ENCODE results near the gene GASK1A. TPM values are rescaled to one million over a fixed set of nuclear protein-coding genes. Genes with fewer than 3 reads are reported as not detected.

Gene GASK1A
- total and polyA plus RNA-seq, 2 of the 8 experiments (the other 6 are each of a cell fraction or from before 2014, with no cell fraction given): 4.7 to 7.9 TPM

DNA sequence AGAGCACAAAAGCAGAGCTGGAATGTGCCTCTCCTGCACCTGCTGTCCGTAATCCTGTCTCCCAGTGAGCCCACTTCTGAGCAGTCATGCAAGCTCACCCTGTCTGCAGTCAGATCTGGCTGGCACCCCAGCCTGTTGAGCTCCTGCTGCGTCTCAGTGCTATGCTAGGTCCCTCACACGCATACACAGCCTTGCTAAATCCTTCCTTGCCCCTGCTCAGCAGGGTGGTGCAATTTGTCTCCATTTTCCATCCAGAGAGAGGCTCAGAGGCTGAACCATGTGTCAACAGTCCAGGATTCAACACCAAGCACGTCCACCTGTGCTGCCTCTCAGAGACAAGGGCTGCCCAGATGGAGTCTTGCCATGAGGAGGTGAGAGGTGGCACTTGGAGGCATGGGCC is 115.7 kb downstream of the GASK1A start:
- H3K79me2 ChIP-seq (ENCODE audit: control insufficient read depth in 1 of 2, insufficient read depth in 2 of 2, low read length in 2 of 2): no peaks in the 10 kb centered on the region
- no peak overlapping the region for H2BK20ac ChIP-seq (ENCODE audit: low read length)
- FAIRE-seq: no peak
- no peak for TF ChIP-seq SP1 (IDR thresholded peaks at IDR 0.05; ENCODE audit: low read depth, low read length)
- TF ChIP-seq ZNF274 (IDR thresholded peaks at IDR 0.05; ENCODE audit: borderline replicate concordance, extremely low read depth, low read length): no peak

More for the DNA sequence above, 115.7 kb downstream of the GASK1A start:
- Histone ChIP-seq H2BK12ac (ENCODE audit: low read depth, low read length) (no peak overlapping the region), H3K4me3 (ENCODE audit: extremely low read depth in 1 of 4, insufficient read depth in 2 of 4, low read depth in 3 of 4, low read length in 4 of 4) (no peak overlapping the region), H3K27me3 (replicated peaks in 1 of 4; ENCODE audit: control insufficient read depth in 3 of 4, extremely low read depth in 1 of 4, insufficient read depth in 3 of 4, low read length in 3 of 4) (no peaks in the 10 kb centered on the region), H4K20me1 (replicated peaks in 1 of 2; ENCODE audit: control insufficient read depth in 1 of 2, insufficient read depth in 2 of 2, low read length in 2 of 2) (peaks cover 0 to 4% of the 10 kb centered on the region in 2 experiments), H4K8ac (ENCODE audit: extremely low read depth, insufficient read depth, low read length) (no peak overlapping the region), H3K23me2 (ENCODE audit: low read depth, low read length) (no peaks in the 10 kb centered on the region), H3K4ac (replicated peaks; ENCODE audit: insufficient read length, low read depth, low read length) (no peak overlapping the region), H3K4me1 (replicated peaks in 1 of 4; ENCODE audit: control insufficient read depth in 3 of 4, insufficient read depth in 4 of 4, low read length in 3 of 4) (no peaks in the 10 kb centered on the region), H2AFZ (ENCODE audit: low read length) (no peak overlapping the region), H3K9ac (replicated peaks in 1 of 4; ENCODE audit: extremely low read depth in 1 of 4, low read depth in 3 of 4, low read length in 3 of 4) (no peak overlapping the region), H4K5ac (ENCODE audit: insufficient read length, low read depth, low read length) (no peak overlapping the region), H2BK5ac (ENCODE audit: low read depth, low read length) (no peak overlapping the region; the same call in 1 of the 2 replicates), H3K79me1 (ENCODE audit: low read depth, low read length) (no peaks in the 10 kb centered on the region; the same call in none of the 2 replicates), H4K91ac (replicated peaks; ENCODE audit: insufficient read length, low read length) (no peak overlapping the region), H3K18ac (ENCODE audit: extremely low read depth, low read length) (no peak overlapping the region), H3K36me3 (ENCODE audit: control insufficient read depth in 2 of 4, insufficient read depth in 4 of 4, low read length in 3 of 4) (no peaks in the 10 kb centered on the region), H3K14ac (ENCODE audit: insufficient read length) (no peak overlapping the region), H3K56ac (replicated peaks; ENCODE audit: insufficient read length, low read depth, low read length) (no peak overlapping the region), H3K27ac (ENCODE audit: low read depth, low read length) (no peak overlapping the region), H3K4me2 (ENCODE audit: insufficient read depth in 1 of 2, low read depth in 2 of 2, low read length in 2 of 2) (no peak overlapping the region), H3K23ac (ENCODE audit: insufficient read length) (no peak overlapping the region), H2AK5ac (ENCODE audit: low read depth, low read length) (no peak overlapping the region), H2BK120ac (replicated peaks; ENCODE audit: low read depth, low read length) (no peak overlapping the region), H2BK15ac (ENCODE audit: low read length) (no peak overlapping the region), H3K9me3 (ENCODE audit: insufficient read depth in 2 of 2, low read depth in 1 of 2, low read length in 1 of 2) (no peaks in the 10 kb centered on the region)
- DNase-seq (ENCODE audit: low read depth in 1 of 2, low spot score in 2 of 2): no peak
- WGBS, 2 experiments (ENCODE audit: extremely low coverage in 1 of 2, insufficient coverage in 1 of 2, insufficient read length in 1 of 2, insufficient replicate concordance in 2 of 2, low coverage in 1 of 2, low lambda C conversion rate in 2 of 2, missing lambda C conversion rate in 1 of 2): 81% methylated on average over 4 of the region's 4 CpGs; no CpG with 5 or more reads in 1 of the 2 experiments
- POLR2A ChIA-PET (ENCODE audit: partially characterized antibody): no interaction called here
- CTCF ChIA-PET (ENCODE audit: partially characterized antibody): no interaction called here
